ENCODE data around the gene NAA11.

DNA sequence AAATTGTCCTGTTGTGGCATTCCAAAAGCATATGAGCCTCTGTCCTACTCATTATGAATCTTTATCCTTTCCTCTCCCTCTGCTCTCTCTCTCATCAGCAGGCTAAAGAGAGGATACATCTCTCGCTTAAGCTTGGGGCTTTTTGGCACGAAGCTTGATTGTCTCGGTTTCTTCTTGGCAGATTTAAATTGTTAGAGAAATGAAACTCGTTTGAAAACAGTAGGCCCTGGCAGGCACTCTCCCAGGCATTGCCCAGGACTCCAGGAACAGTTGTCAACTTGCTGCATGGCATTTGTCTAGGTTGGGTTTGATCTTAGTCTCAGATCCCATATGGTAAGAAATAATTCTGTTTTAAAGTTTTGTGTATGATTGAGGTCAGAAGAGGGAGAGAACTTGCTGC is 35.5 kb downstream of the NAA11 start:
- TF ChIP-seq CTCF (conservative IDR thresholded peaks at IDR 0.05 in 1 of 2, IDR thresholded peaks at IDR 0.05 in 1 of 2; ENCODE audit: low read depth in 1 of 2, low read length in 2 of 2) (no peak), EZH2 (IDR thresholded peaks at IDR 0.05; ENCODE audit: low read length, missing control alignments) (no peak)
